ENCODE results near the gene SLC12A4.
"Not testable (repeated sequence)": the region's sequence is repeated elsewhere in the genome, so short reads cannot be mapped to it uniquely, and the experiment has no call there.

The SLC12A4 gene

DNA sequence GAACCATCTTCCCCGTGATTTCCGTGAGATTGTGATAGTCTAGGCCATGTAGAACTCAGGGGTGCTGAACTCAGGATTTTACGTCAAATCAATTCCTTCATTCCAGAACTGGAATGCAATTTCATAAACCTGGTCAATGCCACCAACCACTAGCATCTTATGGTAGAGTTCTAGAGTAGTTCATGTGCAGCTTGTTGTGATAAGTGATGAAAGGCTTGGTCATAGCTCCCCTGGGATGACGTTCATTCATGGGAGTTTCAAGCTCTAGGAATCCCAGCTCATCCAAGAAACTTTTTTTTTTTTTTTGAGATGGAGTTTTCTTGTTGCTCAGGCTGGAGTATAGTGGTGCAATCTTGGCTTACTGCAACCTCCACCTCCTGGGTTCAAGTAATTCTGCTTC is 34.6 kb upstream of the SLC12A4 start:
- TF ChIP-seq, protein P1, sequence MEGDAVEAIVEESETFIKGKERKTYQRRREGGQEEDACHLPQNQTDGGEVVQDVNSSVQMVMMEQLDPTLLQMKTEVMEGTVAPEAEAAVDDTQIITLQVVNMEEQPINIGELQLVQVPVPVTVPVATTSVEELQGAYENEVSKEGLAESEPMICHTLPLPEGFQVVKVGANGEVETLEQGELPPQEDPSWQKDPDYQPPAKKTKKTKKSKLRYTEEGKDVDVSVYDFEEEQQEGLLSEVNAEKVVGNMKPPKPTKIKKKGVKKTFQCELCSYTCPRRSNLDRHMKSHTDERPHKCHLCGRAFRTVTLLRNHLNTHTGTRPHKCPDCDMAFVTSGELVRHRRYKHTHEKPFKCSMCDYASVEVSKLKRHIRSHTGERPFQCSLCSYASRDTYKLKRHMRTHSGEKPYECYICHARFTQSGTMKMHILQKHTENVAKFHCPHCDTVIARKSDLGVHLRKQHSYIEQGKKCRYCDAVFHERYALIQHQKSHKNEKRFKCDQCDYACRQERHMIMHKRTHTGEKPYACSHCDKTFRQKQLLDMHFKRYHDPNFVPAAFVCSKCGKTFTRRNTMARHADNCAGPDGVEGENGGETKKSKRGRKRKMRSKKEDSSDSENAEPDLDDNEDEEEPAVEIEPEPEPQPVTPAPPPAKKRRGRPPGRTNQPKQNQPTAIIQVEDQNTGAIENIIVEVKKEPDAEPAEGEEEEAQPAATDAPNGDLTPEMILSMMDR (IDR thresholded peaks at IDR 0.05; ENCODE audit: low read depth, low read length): no peak
- no peak overlapping the region for H3K4me3 ChIP-seq (ENCODE audit: low read depth, low read length)

DNA sequence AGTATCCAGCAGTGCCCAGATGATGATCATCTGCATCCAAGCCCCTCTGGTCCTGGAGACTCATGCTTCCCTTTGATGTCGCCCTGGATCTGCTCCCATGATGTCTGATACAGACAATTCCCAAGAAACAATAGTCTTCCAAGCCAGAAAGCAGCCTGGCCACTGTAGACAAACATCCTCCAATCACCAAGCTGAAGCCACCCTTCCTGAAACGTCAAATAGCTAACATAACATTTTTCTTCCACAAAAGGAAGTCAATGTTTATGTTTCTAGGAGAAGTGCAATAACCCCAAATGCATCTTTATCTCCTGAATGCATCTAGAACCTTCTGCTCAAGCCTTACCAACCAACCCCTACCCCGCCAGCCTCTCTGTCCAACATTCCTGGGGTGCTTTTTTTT is 32.0 kb upstream of the SLC12A4 start:
- TF ChIP-seq, protein P1 (IDR thresholded peaks at IDR 0.05; ENCODE audit: low read depth, low read length): no peak

DNA sequence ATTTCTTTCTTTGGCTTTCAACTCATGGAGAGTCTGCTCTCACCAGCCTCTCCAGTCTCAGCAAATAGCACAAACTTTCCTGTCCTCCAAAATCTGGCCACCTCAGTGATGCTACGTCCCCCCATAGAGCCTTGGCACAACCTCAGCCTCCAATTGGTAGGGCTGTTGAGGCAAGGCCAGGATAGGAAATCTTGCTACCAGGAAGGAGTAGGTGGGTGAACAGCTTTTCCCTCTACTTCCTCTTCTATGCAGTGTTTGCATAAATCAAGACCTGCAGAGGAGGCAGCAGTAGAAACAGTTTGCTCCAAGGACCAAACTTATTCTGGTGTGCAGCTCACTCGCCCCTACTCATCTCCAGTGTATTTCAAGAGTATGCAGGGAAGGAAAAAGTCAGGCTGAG is 31.5 kb upstream of the SLC12A4 start:
- H3K4me3 ChIP-seq (ENCODE audit: low read depth, low read length): no peak overlapping the region
- TF ChIP-seq, protein P1 (IDR thresholded peaks at IDR 0.05; ENCODE audit: low read depth, low read length): no peak

More for the DNA sequence above, 32.0 kb upstream of the SLC12A4 start:
- H3K4me3 ChIP-seq (ENCODE audit: low read depth, low read length): no peak overlapping the region

DNA sequence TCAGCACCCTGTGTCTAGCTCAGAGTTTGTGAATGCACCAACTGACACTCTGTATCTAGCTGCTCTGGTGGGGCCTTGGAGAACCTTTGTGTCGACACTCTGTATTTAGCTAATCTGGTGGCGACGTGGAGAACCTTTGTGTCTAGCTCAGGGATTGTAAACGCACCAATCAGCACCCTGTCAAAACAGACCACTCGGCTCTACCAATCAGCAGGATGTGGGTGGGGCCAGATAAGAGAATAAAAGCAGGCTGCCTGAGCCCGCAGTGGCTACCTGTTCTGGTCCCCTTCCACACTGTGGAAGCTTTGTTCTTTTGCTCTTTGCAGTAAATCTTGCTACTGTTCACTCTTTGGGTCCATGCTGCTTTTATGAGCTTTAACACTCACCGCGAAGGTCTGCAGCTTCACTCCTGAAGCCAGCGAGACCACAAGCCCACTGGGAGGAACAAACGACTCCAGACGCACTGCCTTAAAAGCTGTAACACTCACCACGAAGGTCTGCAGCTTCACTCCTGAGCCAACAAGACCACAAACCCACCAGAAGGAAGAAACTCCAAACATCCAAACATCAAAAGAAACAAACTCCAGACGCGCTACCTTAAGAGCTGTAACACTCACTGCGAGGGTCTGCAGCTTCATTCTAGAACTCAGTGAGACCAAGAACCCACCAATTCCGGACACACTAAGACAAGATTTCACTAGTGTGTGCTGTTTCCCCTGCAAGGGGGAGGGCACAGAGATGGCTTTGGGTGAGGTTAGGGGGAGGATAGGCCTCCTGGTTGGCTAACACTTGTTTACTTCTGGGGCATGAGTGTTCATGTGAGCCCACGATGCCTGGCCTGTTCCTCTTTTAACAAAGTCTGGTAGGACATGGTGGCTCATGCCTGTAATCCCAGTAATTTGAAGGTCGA is 30.6 kb upstream of the SLC12A4 start, which contains the start of gene DPEP2:
Gene DPEP2, minus strand, starts transcription at position 706 of the 910 bp plus-strand sequence. CDS start 6,272 bp downstream, outside the sequence.
- not testable (repeated sequence) for H3K4me3 ChIP-seq (ENCODE audit: low read depth, low read length)

DNA sequence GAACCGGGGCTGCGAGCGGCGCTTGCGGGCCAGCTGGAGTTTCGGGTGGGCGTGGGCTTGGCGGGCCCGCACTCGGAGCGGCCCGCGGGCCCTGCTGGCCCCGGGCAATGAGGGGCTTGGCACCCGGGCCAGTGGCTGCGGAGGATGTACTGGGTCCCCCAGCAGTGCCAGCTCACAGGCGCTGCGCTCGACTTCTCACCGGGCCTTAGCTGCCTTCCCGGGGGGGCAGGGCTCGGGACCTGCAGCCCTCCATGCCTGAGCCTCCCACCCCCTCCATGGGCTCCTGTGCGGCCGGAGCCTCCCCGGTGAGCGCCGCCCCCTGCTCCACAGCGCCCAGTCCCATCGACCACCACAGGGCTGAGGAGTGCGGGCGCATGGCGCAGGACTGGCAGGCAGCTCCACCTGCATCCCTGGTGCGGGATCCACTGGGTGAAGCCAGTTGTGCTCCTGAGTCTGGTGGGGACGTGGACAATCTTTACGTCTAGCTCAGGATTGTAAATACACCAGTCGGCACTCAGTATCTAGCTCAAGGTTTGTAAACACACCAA is 29.9 kb upstream of the SLC12A4 start:
- not testable (repeated sequence) for H3K4me3 ChIP-seq (ENCODE audit: low read depth, low read length)

DNA sequence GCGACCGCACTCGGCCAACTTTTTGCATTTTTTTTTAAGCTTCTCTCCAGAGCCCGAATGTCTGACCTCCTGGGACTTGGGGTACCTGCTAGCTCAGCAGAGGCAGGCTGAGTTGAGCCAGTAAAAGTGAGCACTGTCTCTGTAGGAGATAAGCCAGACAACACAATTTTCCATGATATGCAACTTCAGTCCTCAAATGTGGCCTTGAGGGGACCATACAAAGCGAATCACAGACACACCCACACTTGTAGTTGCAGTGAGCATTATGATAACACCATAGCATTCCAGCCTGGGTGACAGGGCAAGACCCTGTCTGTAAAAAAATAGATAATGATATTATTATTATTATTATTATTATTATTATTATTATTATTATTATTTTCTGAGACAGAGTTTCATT is 28.2 kb upstream of the SLC12A4 start:
- TF ChIP-seq, protein P1 (IDR thresholded peaks at IDR 0.05; ENCODE audit: low read depth, low read length): no peak
- H3K4me3 ChIP-seq (ENCODE audit: low read depth, low read length): no peak overlapping the region

DNA sequence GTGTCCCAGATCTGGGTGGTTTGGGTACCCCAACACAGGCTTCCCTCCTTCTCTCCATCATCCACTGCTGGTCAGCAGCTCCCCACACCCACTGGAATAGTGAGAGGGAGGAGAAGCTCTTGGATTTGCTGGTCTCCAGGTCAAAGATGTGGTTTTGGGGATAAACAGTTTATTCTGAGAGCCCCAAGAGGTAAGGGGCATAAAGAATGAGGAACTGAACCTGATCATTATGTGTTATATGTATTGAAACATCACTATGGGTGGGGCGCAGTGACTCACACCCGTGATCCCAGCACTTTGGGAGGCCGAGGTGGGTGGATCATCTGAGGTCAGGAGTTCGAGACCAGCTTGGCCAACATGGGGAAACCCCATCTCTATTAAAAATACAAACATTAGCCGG is 27.0 kb upstream of the SLC12A4 start:
- TF ChIP-seq, protein P1 (IDR thresholded peaks at IDR 0.05; ENCODE audit: low read depth, low read length): no peak
- no peak overlapping the region for H3K4me3 ChIP-seq (ENCODE audit: low read depth, low read length)

DNA sequence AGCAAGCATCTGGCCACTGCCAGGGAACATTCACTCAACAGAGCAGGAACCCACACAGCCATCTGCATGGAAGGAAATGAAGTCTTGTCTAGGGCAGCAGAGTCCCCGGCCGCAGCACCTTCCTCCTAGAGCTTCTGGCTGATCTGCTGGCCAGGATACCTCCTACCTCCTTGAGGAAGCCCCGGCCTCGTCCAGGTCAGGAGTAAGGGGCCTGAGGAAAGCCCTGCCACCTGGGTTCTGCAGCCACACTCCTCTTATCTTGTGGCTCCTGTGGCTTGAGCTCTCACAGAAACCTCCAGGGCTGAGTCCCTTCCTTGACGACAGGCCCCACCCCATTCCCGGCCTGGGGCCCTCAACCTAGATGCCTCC is 25.6 kb upstream of the SLC12A4 start:
- not testable (repeated sequence) for H3K4me3 ChIP-seq (ENCODE audit: low read depth, low read length)

All from WI38 (cell line).